H1 (cell line): ENCODE measurements around the gene DAZL. TPM values are rescaled to one million over a fixed set of nuclear protein-coding genes. Genes with fewer than 3 reads are reported as not detected.

Source experiments
- CTCF ChIA-PET: fragments of 300-600 bp; sonication (Branson Sonifier 250); formaldehyde crosslinking; loops from one replicate; lab custom pipeline; 2021; ENCODE audit not compliant: partially characterized antibody; lab: Charles Lee
- POLR2A ChIA-PET: fragments of 300-600 bp; sonication (Branson Sonifier 250); formaldehyde crosslinking; loops from one replicate; lab custom pipeline; 2021; ENCODE audit warnings: inconsistent platforms; ENCODE audit not compliant: partially characterized antibody; lab: Charles Lee
- DNase-seq, 2 experiments: peaks; one replicate each; pipeline versions ENCODE4 v3.0.0 to v3.0.0-alpha.2; 2010 to 2022; ENCODE audit warnings: low spot score in 2 of 2, low read depth in 1 of 2, mixed read lengths in 1 of 2
- FAIRE-seq: peaks from 2 replicates; lab custom pipeline; 2011; peaks lifted over from hg19 to GRCh38; lab: Jason Lieb, UNC
- H2AFZ ChIP-seq: 2 replicates; pipeline ENCODE4 v1.8.1; 2012; ENCODE audit warnings: low read length, inconsistent platforms
- H2AK5ac ChIP-seq: 2 replicates; pipeline ENCODE4 v1.6.1; 2013; ENCODE audit warnings: low read depth, low read length
- H2BK120ac ChIP-seq: replicated peaks from 2 replicates; pipeline ENCODE3; 2013; ENCODE audit warnings: low read depth, low read length, inconsistent platforms
- H2BK12ac ChIP-seq: 2 replicates; pipeline ENCODE4 v1.6.1; 2013; ENCODE audit warnings: low read depth, low read length
- H2BK15ac ChIP-seq: 2 replicates; pipeline ENCODE4 v1.6.1; 2013; ENCODE audit warnings: low read length
- H2BK20ac ChIP-seq: 2 replicates; pipeline ENCODE4 v1.6.1; 2013; ENCODE audit warnings: low read length
- H2BK5ac ChIP-seq: 2 replicates; pipeline ENCODE4 v1.6.1; 2013; ENCODE audit warnings: low read depth, low read length
- H3K14ac ChIP-seq: 2 replicates; pipeline ENCODE4 v1.6.1; 2013; ENCODE audit warnings: inconsistent platforms; ENCODE audit not compliant: insufficient read length
- H3K18ac ChIP-seq: 2 replicates; pipeline ENCODE4 v1.6.1; 2013; ENCODE audit warnings: low read length; ENCODE audit errors: extremely low read depth
- H3K23ac ChIP-seq: 2 replicates; pipeline ENCODE4 v1.6.1; 2013; ENCODE audit warnings: inconsistent platforms; ENCODE audit not compliant: insufficient read length
- H3K23me2 ChIP-seq: 2 replicates; pipeline ENCODE4 v1.6.1; 2013; ENCODE audit warnings: low read depth, low read length
- H3K27ac ChIP-seq: 2 replicates; pipeline ENCODE4 v1.6.1; 2011; ENCODE audit warnings: low read depth, low read length, inconsistent platforms
- H3K27me3 ChIP-seq, 4 experiments: replicated peaks in 1 of 4; 1 replicate in 1 of 4; 2 replicates in 3 of 4; pipeline versions ENCODE4 v1.6.1 to v1.8.1; 2011 to 2013; ENCODE audit warnings: low read length in 3 of 4, mild to moderate bottlenecking in 3 of 4, inconsistent platforms in 2 of 4, mixed read lengths in 2 of 4, moderate library complexity in 1 of 4; ENCODE audit not compliant: control insufficient read depth in 3 of 4, insufficient read depth in 3 of 4; ENCODE audit errors: extremely low read depth in 1 of 4
- H3K36me3 ChIP-seq, 4 experiments: 2 replicates each; pipeline versions ENCODE4 v1.6.1 to v1.8.1; 2011 to 2013; ENCODE audit warnings: mild to moderate bottlenecking in 4 of 4, low read length in 3 of 4, moderate library complexity in 2 of 4, control low read depth in 1 of 4, inconsistent platforms in 1 of 4; ENCODE audit not compliant: insufficient read depth in 4 of 4, control insufficient read depth in 2 of 4
- H3K4ac ChIP-seq: replicated peaks from 2 replicates; pipeline ENCODE3; 2013; ENCODE audit warnings: low read length, low read depth, mixed read lengths, inconsistent platforms; ENCODE audit not compliant: insufficient read length
- H3K4me1 ChIP-seq, 4 experiments: replicated peaks in 1 of 4; 1 replicate in 1 of 4; 2 replicates in 3 of 4; pipeline versions ENCODE4 v1.6.1 to v1.8.1; 2011 to 2013; ENCODE audit warnings: low read length in 3 of 4, inconsistent platforms in 2 of 4, mixed read lengths in 1 of 4; ENCODE audit not compliant: insufficient read depth in 4 of 4, control insufficient read depth in 3 of 4
- H3K4me2 ChIP-seq, 2 experiments: 2 replicates each; pipeline versions ENCODE4 v1.6.1 to v1.8.1; 2011 to 2013; ENCODE audit warnings: low read depth in 2 of 2, low read length in 2 of 2, control low read depth in 1 of 2, inconsistent platforms in 1 of 2, mild to moderate bottlenecking in 1 of 2; ENCODE audit not compliant: insufficient read depth in 1 of 2
- H3K4me3 ChIP-seq, 4 experiments: fragments of 200-600, 300-600 bp in 1 of 4; sonication (generic), shearing (Covaris generic), sonication (Bioruptor Twin) in 1 of 4; 2 replicates each; pipeline versions ENCODE4 v1.5.1 to v1.8.1; 2011 to 2016; ENCODE audit warnings: low read length in 4 of 4, low read depth in 3 of 4, control low read depth in 2 of 4, inconsistent platforms in 2 of 4, mild to moderate bottlenecking in 2 of 4, mixed read lengths in 1 of 4, moderate library complexity in 1 of 4; ENCODE audit not compliant: insufficient read depth in 2 of 4; ENCODE audit errors: extremely low read depth in 1 of 4
- H3K56ac ChIP-seq: replicated peaks from 2 replicates; pipeline ENCODE3; 2013; ENCODE audit warnings: low read depth, mild to moderate bottlenecking, mixed read lengths, low read length, inconsistent platforms; ENCODE audit not compliant: insufficient read length
- H3K79me1 ChIP-seq: 2 replicates; pipeline ENCODE4 v1.6.1; 2013; ENCODE audit warnings: low read depth, low read length, control low read depth
- H3K79me2 ChIP-seq, 2 experiments: 2 replicates each; pipeline versions ENCODE4 v1.6.1 to v1.8.1; 2012 to 2013; ENCODE audit warnings: low read length in 2 of 2, mild to moderate bottlenecking in 2 of 2, inconsistent platforms in 1 of 2; ENCODE audit not compliant: insufficient read depth in 2 of 2, control insufficient read depth in 1 of 2
- H3K9ac ChIP-seq, 4 experiments: replicated peaks in 1 of 4; 1 replicate in 1 of 4; 2 replicates in 3 of 4; pipeline versions ENCODE4 v1.6.1 to v1.8.1; 2011 to 2013; ENCODE audit warnings: low read depth in 3 of 4, low read length in 3 of 4, control low read depth in 2 of 4, mild to moderate bottlenecking in 2 of 4, moderate library complexity in 2 of 4, inconsistent platforms in 1 of 4; ENCODE audit errors: extremely low read depth in 1 of 4
- H3K9me3 ChIP-seq, 2 experiments: 2 replicates each; pipeline versions ENCODE4 v1.6.1 to v1.8.1; 2012 to 2013; ENCODE audit warnings: mild to moderate bottlenecking in 2 of 2, moderate library complexity in 2 of 2, control low read depth in 1 of 2, inconsistent platforms in 1 of 2, low read depth in 1 of 2, low read length in 1 of 2, mixed read lengths in 1 of 2; ENCODE audit not compliant: insufficient read depth in 2 of 2
- H4K20me1 ChIP-seq, 2 experiments: replicated peaks in 1 of 2; 2 replicates each; pipeline versions ENCODE3 to v1.8.1; 2011 to 2013; ENCODE audit warnings: inconsistent platforms in 2 of 2, low read length in 2 of 2, mild to moderate bottlenecking in 1 of 2; ENCODE audit not compliant: insufficient read depth in 2 of 2, control insufficient read depth in 1 of 2
- H4K5ac ChIP-seq: 2 replicates; pipeline ENCODE4 v1.6.1; 2013; ENCODE audit warnings: low read length, low read depth, mixed read lengths, inconsistent platforms; ENCODE audit not compliant: insufficient read length
- H4K8ac ChIP-seq: 2 replicates; pipeline ENCODE4 v1.8.0; 2013; ENCODE audit warnings: mild to moderate bottlenecking, moderate library complexity, low read length, inconsistent platforms; ENCODE audit not compliant: insufficient read depth; ENCODE audit errors: extremely low read depth
- H4K91ac ChIP-seq: replicated peaks from 2 replicates; pipeline ENCODE3; 2013; ENCODE audit warnings: low read length, mixed read lengths, inconsistent platforms; ENCODE audit not compliant: insufficient read length
- BCL11A ChIP-seq, 2 experiments: IDR thresholded peaks; one replicate each; pipeline ENCODE4 v1.6.1; 2011; ENCODE audit warnings: low read depth in 2 of 2, low read length in 2 of 2, mild to moderate bottlenecking in 2 of 2
- CBX8 ChIP-seq: fragments of 300-800, 300-1000 bp; sonication (generic); IDR thresholded peaks from 2 replicates; pipeline ENCODE4 v1.7.1; 2016; ENCODE audit warnings: low read depth, low read length, borderline replicate concordance
- EP300 ChIP-seq, 2 experiments: IDR thresholded peaks; 1 replicate in 1 of 2; 2 replicates in 1 of 2; pipeline ENCODE4 v1.6.1; 2011 to 2012; ENCODE audit warnings: low read depth in 2 of 2, low read length in 2 of 2, mild to moderate bottlenecking in 2 of 2, borderline replicate concordance in 1 of 2, inconsistent platforms in 1 of 2, moderate library complexity in 1 of 2
- EZH2 ChIP-seq: fragments of 200-600 bp; sonication (generic); IDR thresholded peaks from 2 replicates; pipeline ENCODE4 v1.7.1; 2012; ENCODE audit warnings: low read depth, mild to moderate bottlenecking, moderate library complexity, low read length, inconsistent platforms; ENCODE audit not compliant: severe bottlenecking
- FOSL1 ChIP-seq: IDR thresholded peaks from 2 replicates; pipeline ENCODE4 v1.6.1; 2011; ENCODE audit warnings: mild to moderate bottlenecking, low read depth, low read length, moderate library complexity; ENCODE audit not compliant: insufficient read depth
- JUN ChIP-seq: IDR thresholded peaks from 2 replicates; pipeline ENCODE4 v1.6.1; 2011; ENCODE audit warnings: low read depth, mild to moderate bottlenecking, improper control_type of control experiment, low read length
- KDM4A ChIP-seq: IDR thresholded peaks from one replicate; pipeline ENCODE4 v1.7.1; 2012; ENCODE audit warnings: low read depth, mild to moderate bottlenecking, moderate library complexity, low read length, inconsistent platforms; ENCODE audit not compliant: severe bottlenecking
- KDM5A ChIP-seq: fragments of 200-600 bp; IDR thresholded peaks from 2 replicates; pipeline ENCODE4 v1.7.1; 2012; ENCODE audit warnings: mild to moderate bottlenecking, low read length, inconsistent platforms, mixed read lengths
- SP2 ChIP-seq: IDR thresholded peaks from 2 replicates; pipeline ENCODE4 v1.6.1; 2012; ENCODE audit warnings: mild to moderate bottlenecking, low read length, inconsistent platforms
- SP4 ChIP-seq: IDR thresholded peaks from 2 replicates; pipeline ENCODE4 v1.6.1; 2012; ENCODE audit warnings: low read length, inconsistent platforms
- YY1 ChIP-seq: IDR thresholded peaks from 2 replicates; pipeline ENCODE4 v1.6.1; 2011; ENCODE audit warnings: low read depth, mild to moderate bottlenecking, low read length
- ZNF274 ChIP-seq: IDR thresholded peaks from 2 replicates; pipeline ENCODE4 v1.7.0; 2012; ENCODE audit warnings: low read length, borderline replicate concordance; ENCODE audit errors: extremely low read depth
- WGBS, 2 experiments: shearing (Covaris generic) in 1 of 2; methylation state at CpG; one replicate each; pipeline versions ENCODE4 v1.1.6 to v1.1.7; 2013 to 2015; ENCODE audit warnings: low lambda C conversion rate in 2 of 2, mixed read lengths in 2 of 2, inconsistent platforms in 1 of 2, low coverage in 1 of 2, missing lambda C conversion rate in 1 of 2; ENCODE audit not compliant: insufficient replicate concordance in 2 of 2, insufficient coverage in 1 of 2, insufficient read length in 1 of 2; ENCODE audit errors: extremely low coverage in 1 of 2, missing lambda C conversion rate in 1 of 2; 5-methylcytosine and 5-hydroxymethylcytosine counted together
- polyA plus RNA-seq, 7 experiments: library from polyadenylated mRNA; depleted of rRNA in 3 of 7; stranded (reverse) in 5 of 7; unstranded in 2 of 7; fragments of >200 nt in 5 of 7; fragments of 200-250 nt in 2 of 7; gene quantifications; 1 replicate in 5 of 7; 2 replicates in 1 of 7; 4 replicates in 1 of 7; pipeline versions ENCODE4 v1.2.1 to v1.2.3, GENCODE V29; 2011 to 2013; ENCODE audit warnings: missing spikeins in 2 of 7, mixed read lengths in 2 of 7
- total RNA-seq: library from RNA; stranded (reverse); fragmentation: NEBNext Ultra II Directional; extraction: Animal tissue kit (Norgen Biotek cat#: 25700); gene quantifications from 2 replicates; pipeline ENCODE4 v1.2.1, GENCODE V29; 2021
- TF ChIP-seq, protein P1 (sequence below): IDR thresholded peaks from 2 replicates; pipeline ENCODE4 v1.6.1; 2012; ENCODE audit warnings: low read length, inconsistent platforms

The DAZL gene
- total and polyA plus RNA-seq, 2 of the 8 experiments (the other 6 are each of a cell fraction or from before 2014, with no cell fraction given), result 3.4 to 5.9 TPM

DNA sequence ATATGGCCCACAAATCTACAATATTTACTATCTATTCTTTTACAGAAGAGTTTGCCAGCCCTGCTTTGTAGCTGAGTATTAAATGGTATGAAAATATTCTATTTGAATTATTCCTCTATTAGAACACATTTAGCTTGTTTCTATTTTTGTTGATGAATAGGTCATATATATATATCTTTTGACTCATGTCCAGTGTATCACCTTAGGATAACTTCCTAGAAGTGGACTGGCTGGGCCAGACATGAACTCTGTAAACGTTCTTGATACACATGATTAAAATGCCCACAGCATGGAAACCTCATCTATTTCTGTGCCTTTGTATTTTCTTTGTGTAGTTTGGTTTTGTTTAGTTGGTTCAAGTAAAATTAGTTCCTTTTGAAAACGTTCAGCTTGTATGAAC lies 37.1 kb downstream of the DAZL start:
- H3K36me3 ChIP-seq, result no peaks in the 10 kb centered on the region
- TF ChIP-seq SP4, result no peak
- no peak for TF ChIP-seq KDM5A
- TF ChIP-seq KDM4A, result no peak
- no peak for TF ChIP-seq YY1
- TF ChIP-seq JUN, result no peak
- TF ChIP-seq EZH2, result no peak
- no peak for TF ChIP-seq ZNF274
- TF ChIP-seq CBX8, result no peak
- TF ChIP-seq FOSL1, result no peak
- no peak for TF ChIP-seq EP300 (IDR thresholded peaks at IDR 0.05; ENCODE audit: borderline replicate concordance in 1 of 2, low read depth in 2 of 2, low read length in 2 of 2)
- no peak for TF ChIP-seq BCL11A (IDR thresholded peaks at IDR 0.05; ENCODE audit: low read depth in 2 of 2, low read length in 2 of 2)
- TF ChIP-seq, protein P1, sequence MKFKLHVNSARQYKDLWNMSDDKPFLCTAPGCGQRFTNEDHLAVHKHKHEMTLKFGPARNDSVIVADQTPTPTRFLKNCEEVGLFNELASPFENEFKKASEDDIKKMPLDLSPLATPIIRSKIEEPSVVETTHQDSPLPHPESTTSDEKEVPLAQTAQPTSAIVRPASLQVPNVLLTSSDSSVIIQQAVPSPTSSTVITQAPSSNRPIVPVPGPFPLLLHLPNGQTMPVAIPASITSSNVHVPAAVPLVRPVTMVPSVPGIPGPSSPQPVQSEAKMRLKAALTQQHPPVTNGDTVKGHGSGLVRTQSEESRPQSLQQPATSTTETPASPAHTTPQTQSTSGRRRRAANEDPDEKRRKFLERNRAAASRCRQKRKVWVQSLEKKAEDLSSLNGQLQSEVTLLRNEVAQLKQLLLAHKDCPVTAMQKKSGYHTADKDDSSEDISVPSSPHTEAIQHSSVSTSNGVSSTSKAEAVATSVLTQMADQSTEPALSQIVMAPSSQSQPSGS, result no peak
- no peak for TF ChIP-seq SP2

More for the DNA sequence above, 37.1 kb downstream of the DAZL start:
- Histone ChIP-seq H3K4me3 (no peak overlapping the region), H3K9me3 (peaks cover 3 to 4% of the 10 kb centered on the region in 2 experiments; a peak in 1 of 4 replicates), H3K4me1 (no peaks in the 10 kb centered on the region), H3K14ac (no peak overlapping the region), H3K23me2 (no peaks in the 10 kb centered on the region), H2AK5ac (no peak overlapping the region), H3K9ac (no peak overlapping the region), H2AFZ (no peak overlapping the region), H3K27me3 (no peaks in the 10 kb centered on the region), H4K20me1 (no peaks in the 10 kb centered on the region), H3K79me2 (no peaks in the 10 kb centered on the region), H3K23ac (no peak overlapping the region), H3K56ac (no peak overlapping the region), H2BK12ac (no peak overlapping the region), H3K18ac (no peak overlapping the region), H3K27ac (no peak overlapping the region), H2BK5ac (no peak overlapping the region), H2BK120ac (no peak overlapping the region), H4K8ac (no peak overlapping the region), H3K4me2 (no peak overlapping the region), H2BK15ac (no peak overlapping the region), H4K5ac (no peak overlapping the region), H3K4ac (no peak overlapping the region), H4K91ac (no peak overlapping the region), H3K79me1 (no peaks in the 10 kb centered on the region), H2BK20ac (no peak overlapping the region)
- POLR2A ChIA-PET, result no interaction called here
- FAIRE-seq (no peak), DNase-seq (no peak)
- WGBS, 2 experiments, result 76% methylated on average over 2 of the region's 2 CpGs; no CpG with 5 or more reads in 1 of the 2 experiments
- CTCF ChIA-PET, result interaction anchor here (1.2 to 1.7 kb wide), 2 partner anchors 18 to 285 kb away, joined by 3 to 7 read pairs; no protein-coding TSS in a partner anchor
